Activated B cell treated with CpG ODN at 0.5 μM for 24 hours (primary cell): ENCODE measurements around the gene DNAJC11. TPM values are rescaled to one million over a fixed set of nuclear protein-coding genes. Genes with fewer than 3 reads are reported as not detected.

Source experiments
- ATAC-seq: fragments of 200-7000 bp; cut with Tn5 transposase; one replicate; pipeline ENCODE4 v1.10.0; 2021; ENCODE audit warnings: low read depth, mild to moderate bottlenecking, moderate library complexity
- CTCF ChIA-PET: fragments of 350-600 bp; sonication (Branson Sonifier 250); formaldehyde crosslinking; loops from one replicate; lab custom pipeline; 2021; ENCODE audit warnings: antibody characterized with exemption; lab: Charles Lee
- POLR2A ChIA-PET: fragments of 350-600 bp; sonication (Branson Sonifier 250); formaldehyde crosslinking; loops from one replicate; lab custom pipeline; 2021; ENCODE audit warnings: antibody characterized with exemption; lab: Charles Lee
- DNase-seq: peaks from one replicate; pipeline ENCODE4 v3.0.0; 2022
- H3K27ac Mint-ChIP-seq: one replicate; pipeline ENCODE4 v1.8.0; 2020; ENCODE audit warnings: mixed read lengths
- H3K27me3 Mint-ChIP-seq: one replicate; pipeline ENCODE4 v1.8.0; 2021; ENCODE audit warnings: mixed read lengths
- H3K36me3 Mint-ChIP-seq: one replicate; pipeline ENCODE4 v1.8.0; 2021; ENCODE audit warnings: low read depth, mixed read lengths
- H3K4me1 Mint-ChIP-seq: one replicate; pipeline ENCODE4 v1.8.0; 2021; ENCODE audit warnings: mixed read lengths
- H3K4me3 Mint-ChIP-seq: one replicate; pipeline ENCODE4 v1.8.0; 2020; ENCODE audit warnings: mild to moderate bottlenecking, mixed read lengths
- H3K9me3 Mint-ChIP-seq: one replicate; pipeline ENCODE4 v1.8.0; 2020; ENCODE audit warnings: mixed read lengths
- intact Hi-C: fragments of 100-400 bp; cut with micrococcal nuclease; formaldehyde crosslinking; loops from one replicate; pipeline ENCODE4 v1.15.1; 2024
- total RNA-seq: library from RNA; stranded (reverse); gene quantifications from 2 replicates; pipeline ENCODE4 v1.2.3, GENCODE V29; 2022
- TF ChIP-seq, protein P1 (sequence below): fragments of 200-600 bp; IDR thresholded peaks from one replicate; pipeline ENCODE4 v1.8.0; 2022; ENCODE audit warnings: antibody characterized with exemption, mild to moderate bottlenecking

DNAJC11 gene
- total RNA-seq, 1 donor from 2014 or later, result 65.6 TPM

DNA sequence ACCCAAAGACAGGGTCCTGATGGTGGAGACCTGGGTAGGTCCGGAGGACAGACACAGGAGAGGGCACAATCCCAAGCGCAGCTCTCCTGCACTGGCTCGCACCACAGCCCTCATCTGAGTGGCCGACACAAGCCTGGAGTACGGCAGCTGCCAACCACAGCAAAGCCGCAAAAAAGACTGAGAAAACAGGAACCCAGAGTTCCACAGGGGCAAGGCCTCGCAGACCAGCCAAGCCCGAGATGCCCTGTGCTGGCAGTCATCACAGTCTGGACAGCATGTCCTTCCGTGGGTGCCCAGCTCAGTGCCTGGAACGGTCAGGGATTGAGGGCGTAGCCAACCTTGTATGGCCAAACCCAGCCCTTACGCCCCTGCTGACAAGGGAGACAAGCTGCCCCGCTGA, 110.4 kb downstream of the DNAJC11 start:
- no peaks in the 10 kb centered on the region for H3K9me3 Mint-ChIP-seq
- H3K27ac Mint-ChIP-seq, result no peak overlapping the region
- ChIA-PET POLR2A (interaction anchor here (1.6 kb wide), 1 partner anchor 11 kb away, joined by 7 read pairs; the partner anchor contains the start of gene ZBTB48), CTCF (no interaction called here)
- peak; percentile 40 for ATAC-seq
- H3K27me3 Mint-ChIP-seq, result no peaks in the 10 kb centered on the region
- H3K4me3 Mint-ChIP-seq, result no peak overlapping the region
- no peak for DNase-seq
- intact Hi-C loops, result no loop called here
- H3K4me1 Mint-ChIP-seq, result peaks cover 13% of the 10 kb centered on the region
- H3K36me3 Mint-ChIP-seq, result peaks cover 67% of the 10 kb centered on the region
- TF ChIP-seq, protein P1, sequence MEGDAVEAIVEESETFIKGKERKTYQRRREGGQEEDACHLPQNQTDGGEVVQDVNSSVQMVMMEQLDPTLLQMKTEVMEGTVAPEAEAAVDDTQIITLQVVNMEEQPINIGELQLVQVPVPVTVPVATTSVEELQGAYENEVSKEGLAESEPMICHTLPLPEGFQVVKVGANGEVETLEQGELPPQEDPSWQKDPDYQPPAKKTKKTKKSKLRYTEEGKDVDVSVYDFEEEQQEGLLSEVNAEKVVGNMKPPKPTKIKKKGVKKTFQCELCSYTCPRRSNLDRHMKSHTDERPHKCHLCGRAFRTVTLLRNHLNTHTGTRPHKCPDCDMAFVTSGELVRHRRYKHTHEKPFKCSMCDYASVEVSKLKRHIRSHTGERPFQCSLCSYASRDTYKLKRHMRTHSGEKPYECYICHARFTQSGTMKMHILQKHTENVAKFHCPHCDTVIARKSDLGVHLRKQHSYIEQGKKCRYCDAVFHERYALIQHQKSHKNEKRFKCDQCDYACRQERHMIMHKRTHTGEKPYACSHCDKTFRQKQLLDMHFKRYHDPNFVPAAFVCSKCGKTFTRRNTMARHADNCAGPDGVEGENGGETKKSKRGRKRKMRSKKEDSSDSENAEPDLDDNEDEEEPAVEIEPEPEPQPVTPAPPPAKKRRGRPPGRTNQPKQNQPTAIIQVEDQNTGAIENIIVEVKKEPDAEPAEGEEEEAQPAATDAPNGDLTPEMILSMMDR, result no peak

DNA sequence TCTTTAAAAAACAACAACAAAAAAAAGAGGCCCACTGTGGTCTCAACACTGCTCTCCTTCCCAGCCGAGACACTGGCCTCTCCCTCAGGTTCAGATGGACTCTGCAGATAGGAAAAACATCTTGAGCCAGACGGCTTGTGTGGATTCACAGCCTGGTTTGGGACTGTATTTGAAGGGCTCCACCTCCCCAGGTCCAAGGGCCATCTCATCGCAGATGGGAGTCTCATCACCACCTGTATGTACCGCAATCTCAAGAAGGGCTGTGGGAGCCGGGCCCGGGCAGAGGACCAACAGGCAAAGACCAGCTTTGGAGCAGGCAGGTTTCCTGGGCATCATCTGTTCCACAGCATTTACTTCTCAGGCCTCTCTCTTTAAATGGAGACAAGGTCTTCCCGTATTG, 111.6 kb downstream of the DNAJC11 start:
- intact Hi-C loops, result no loop called here

DNA sequence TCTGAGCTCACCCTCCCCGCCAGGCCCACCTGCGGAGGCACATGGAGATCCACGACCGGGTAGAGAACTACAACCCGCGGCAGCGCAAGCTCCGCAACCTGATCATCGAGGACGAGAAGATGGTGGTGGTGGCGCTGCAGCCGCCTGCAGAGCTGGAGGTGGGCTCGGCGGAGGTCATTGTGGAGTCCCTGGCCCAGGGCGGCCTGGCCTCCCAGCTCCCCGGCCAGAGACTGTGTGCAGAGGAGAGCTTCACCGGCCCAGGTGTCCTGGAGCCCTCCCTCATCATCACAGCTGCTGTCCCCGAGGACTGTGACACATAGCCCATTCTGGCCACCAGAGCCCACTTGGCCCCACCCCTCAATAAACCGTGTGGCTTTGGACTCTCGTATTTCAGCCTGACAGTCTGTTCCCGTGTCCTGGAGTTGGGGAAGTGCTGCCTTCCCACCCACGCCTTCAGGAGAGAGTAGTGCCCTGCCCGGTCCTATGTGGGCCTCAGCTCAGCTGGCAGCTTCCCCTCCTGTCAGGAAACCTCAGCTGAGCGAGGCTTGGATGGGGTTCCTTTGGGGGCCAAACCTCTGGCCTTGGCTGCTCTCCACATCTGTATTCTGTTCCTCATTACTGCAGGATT, 112.6 kb downstream of the DNAJC11 start:
- no peak for DNase-seq
- no peaks in the 10 kb centered on the region for H3K9me3 Mint-ChIP-seq
- POLR2A ChIA-PET, result interaction anchor here (1.4 kb wide), 1 partner anchor 12 kb away, joined by 3 read pairs; no protein-coding TSS in a partner anchor
- no peaks in the 10 kb centered on the region for H3K27me3 Mint-ChIP-seq
- peaks cover 53% of the 10 kb centered on the region for H3K36me3 Mint-ChIP-seq
- CTCF ChIA-PET, result no interaction called here
- peaks cover 18% of the 10 kb centered on the region for H3K4me1 Mint-ChIP-seq
- TF ChIP-seq, protein P1, result no peak
- no peak overlapping the region for H3K27ac Mint-ChIP-seq
- intact Hi-C loops, result no loop called here
- H3K4me3 Mint-ChIP-seq, result no peak overlapping the region
- no peak for ATAC-seq

More for the DNA sequence above, 111.6 kb downstream of the DNAJC11 start:
- DNase-seq (no peak), ATAC-seq (no peak)
- H3K27me3 Mint-ChIP-seq, result no peaks in the 10 kb centered on the region
- CTCF ChIA-PET, result no interaction called here
- peaks cover 12% of the 10 kb centered on the region for H3K4me1 Mint-ChIP-seq
- TF ChIP-seq, protein P1, result no peak
- POLR2A ChIA-PET, result interaction anchor here (1.4 to 1.6 kb wide), 2 partner anchors 10 to 11 kb away, joined by 3 to 7 read pairs; partner anchors contain the start of gene ZBTB48
- H3K4me3 Mint-ChIP-seq, result no peak overlapping the region
- H3K27ac Mint-ChIP-seq, result no peak overlapping the region
- H3K36me3 Mint-ChIP-seq, result peaks cover 56% of the 10 kb centered on the region
- no peaks in the 10 kb centered on the region for H3K9me3 Mint-ChIP-seq

DNA sequence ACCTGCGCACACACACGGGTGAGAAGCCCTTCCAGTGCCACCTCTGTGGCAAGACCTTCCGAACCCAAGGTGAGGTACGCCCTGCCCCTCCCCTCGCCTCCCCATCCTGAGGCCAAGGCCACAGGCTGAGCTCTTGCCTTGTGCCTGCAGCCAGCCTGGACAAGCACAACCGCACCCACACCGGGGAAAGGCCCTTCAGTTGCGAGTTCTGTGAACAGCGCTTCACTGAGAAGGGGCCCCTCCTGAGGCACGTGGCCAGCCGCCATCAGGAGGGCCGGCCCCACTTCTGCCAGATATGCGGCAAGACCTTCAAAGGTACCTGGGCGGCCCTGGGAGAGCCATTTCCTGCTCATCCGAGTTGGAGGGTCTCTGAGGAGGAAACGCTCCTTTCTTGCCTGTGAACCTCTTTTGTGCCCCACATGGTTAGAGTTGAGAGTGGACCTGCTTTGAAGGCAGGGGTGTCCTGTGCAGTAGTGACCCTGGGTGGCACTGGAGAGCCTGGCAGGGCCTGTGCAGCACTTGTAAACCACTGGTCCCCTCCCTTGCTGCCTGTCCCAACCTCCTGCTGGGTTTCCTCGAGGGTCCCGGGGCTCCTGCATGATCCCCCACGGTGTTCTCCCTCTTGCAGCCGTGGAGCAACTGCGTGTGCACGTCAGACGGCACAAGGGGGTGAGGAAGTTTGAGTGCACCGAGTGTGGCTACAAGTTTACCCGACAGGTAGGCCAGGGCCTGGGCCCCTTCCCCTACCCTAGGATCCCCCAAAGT, 113.3 kb downstream of the DNAJC11 start:
- H3K4me3 Mint-ChIP-seq, result no peak overlapping the region
- ATAC-seq, result no peak
- DNase-seq, result no peak
- H3K4me1 Mint-ChIP-seq, result peaks cover 18% of the 10 kb centered on the region
- no peaks in the 10 kb centered on the region for H3K27me3 Mint-ChIP-seq
- H3K27ac Mint-ChIP-seq, result no peak overlapping the region
- peaks cover 46% of the 10 kb centered on the region for H3K36me3 Mint-ChIP-seq
- TF ChIP-seq, protein P1, result no peak
- intact Hi-C loops, result no loop called here
- no peaks in the 10 kb centered on the region for H3K9me3 Mint-ChIP-seq
- ChIA-PET CTCF (no interaction called here), POLR2A (interaction anchor here (0.9 to 1.4 kb wide), 2 partner anchors 12 to 13 kb away, joined by 3 to 4 read pairs; no protein-coding TSS in a partner anchor)
